H9 (cell line): ENCODE data around the gene WASF3. TPM values are rescaled to one million over a fixed set of nuclear protein-coding genes. Genes with fewer than 3 reads are reported as not detected.
A peak's percentile ranks its signal among the peaks of the same experiment; 100 is the strongest.

Source experiments
- DNase-seq: peaks from one replicate; pipeline ENCODE4 v3.0.0-alpha.2; 2017
- H2AFZ ChIP-seq: one replicate; pipeline ENCODE4 v1.6.1; 2013; ENCODE audit warnings: mild to moderate bottlenecking, low read length, control low read depth, moderate library complexity
- H2AK5ac ChIP-seq: 2 replicates; pipeline ENCODE4 v1.6.1; 2013; ENCODE audit warnings: low read length, control low read depth, mixed read lengths; ENCODE audit not compliant: insufficient read length
- H2BK120ac ChIP-seq: one replicate; pipeline ENCODE4 v1.6.1; 2013; ENCODE audit warnings: low read depth, mild to moderate bottlenecking, low read length, control low read depth, inconsistent platforms; ENCODE audit not compliant: poor library complexity, severe bottlenecking
- H2BK12ac ChIP-seq: 2 replicates; pipeline ENCODE4 v1.6.1; 2013; ENCODE audit warnings: low read length, control low read depth, mixed read lengths, low read depth; ENCODE audit not compliant: insufficient read length
- H2BK15ac ChIP-seq: 2 replicates; pipeline ENCODE4 v1.6.1; 2013; ENCODE audit warnings: low read depth, low read length, control low read depth
- H2BK20ac ChIP-seq: one replicate; pipeline ENCODE4 v1.6.1; 2013; ENCODE audit warnings: low read depth, mild to moderate bottlenecking, low read length, control low read depth, inconsistent platforms; ENCODE audit not compliant: poor library complexity, severe bottlenecking
- H2BK5ac ChIP-seq: 2 replicates; pipeline ENCODE4 v1.6.1; 2013; ENCODE audit warnings: low read length, control low read depth, mixed read lengths; ENCODE audit not compliant: insufficient read length
- H3K14ac ChIP-seq: 2 replicates; pipeline ENCODE4 v1.6.1; 2013; ENCODE audit warnings: low read length, control low read depth; ENCODE audit not compliant: insufficient read depth
- H3K18ac ChIP-seq: 2 replicates; pipeline ENCODE4 v1.6.1; 2013; ENCODE audit warnings: low read depth, mild to moderate bottlenecking, mixed read lengths, low read length, control low read depth; ENCODE audit not compliant: insufficient read length
- H3K23ac ChIP-seq: 2 replicates; pipeline ENCODE4 v1.6.1; 2013; ENCODE audit warnings: low read length, control low read depth, mixed read lengths, low read depth; ENCODE audit not compliant: insufficient read length
- H3K23me2 ChIP-seq: 2 replicates; pipeline ENCODE4 v1.6.1; 2013; ENCODE audit warnings: low read depth, mild to moderate bottlenecking, mixed read lengths, low read length, control low read depth; ENCODE audit not compliant: insufficient read length, poor library complexity, severe bottlenecking
- H3K27ac ChIP-seq: 2 replicates; pipeline ENCODE4 v1.5.1; 2013; ENCODE audit warnings: low read length, control low read depth, mixed read lengths, low read depth; ENCODE audit not compliant: insufficient read length
- H3K27me3 ChIP-seq: 2 replicates; pipeline ENCODE4 v1.6.1; 2013; ENCODE audit warnings: low read length, control low read depth, inconsistent platforms; ENCODE audit not compliant: insufficient read depth
- H3K4ac ChIP-seq: 2 replicates; pipeline ENCODE4 v1.6.1; 2013; ENCODE audit warnings: low read depth, mild to moderate bottlenecking, control low read depth, inconsistent platforms, low read length, moderate library complexity
- H3K4me1 ChIP-seq: 2 replicates; pipeline ENCODE4 v1.6.1; 2013; ENCODE audit warnings: low read length, control low read depth, inconsistent platforms; ENCODE audit not compliant: insufficient read depth
- H3K4me2 ChIP-seq: 2 replicates; pipeline ENCODE4 v1.6.1; 2013; ENCODE audit warnings: low read length, control low read depth, mixed read lengths; ENCODE audit not compliant: insufficient read length, insufficient read depth
- H3K56ac ChIP-seq: 2 replicates; pipeline ENCODE4 v1.6.1; 2013; ENCODE audit warnings: low read depth, mild to moderate bottlenecking, mixed read lengths, low read length, control low read depth; ENCODE audit not compliant: insufficient read length
- H3K79me1 ChIP-seq: 2 replicates; pipeline ENCODE4 v1.6.1; 2013; ENCODE audit warnings: low read depth, mild to moderate bottlenecking, moderate library complexity, low read length, control low read depth, inconsistent platforms; ENCODE audit not compliant: insufficient read depth, poor library complexity, severe bottlenecking
- H3K79me2 ChIP-seq: 2 replicates; pipeline ENCODE4 v1.6.1; 2013; ENCODE audit warnings: low read length, control low read depth, inconsistent platforms; ENCODE audit not compliant: insufficient read depth
- H3K9ac ChIP-seq: 2 replicates; pipeline ENCODE4 v1.6.1; 2013; ENCODE audit warnings: low read length, control low read depth, mixed read lengths; ENCODE audit not compliant: insufficient read length; ENCODE audit errors: extremely low read depth
- H3K9me3 ChIP-seq: one replicate; pipeline ENCODE4 v1.6.1; 2013; ENCODE audit warnings: low read depth, low read length, inconsistent platforms; ENCODE audit not compliant: control insufficient read depth
- H3T11ph ChIP-seq: one replicate; pipeline ENCODE4 v1.6.1; 2013; ENCODE audit warnings: mild to moderate bottlenecking, low read length, control low read depth, inconsistent platforms
- H4K20me1 ChIP-seq: one replicate; pipeline ENCODE4 v1.6.1; 2013; ENCODE audit not compliant: control insufficient read depth, insufficient read length, insufficient read depth
- H4K5ac ChIP-seq: 2 replicates; pipeline ENCODE4 v1.6.1; 2013; ENCODE audit warnings: low read depth, mild to moderate bottlenecking, mixed read lengths, low read length, control low read depth; ENCODE audit not compliant: insufficient read length
- H4K8ac ChIP-seq: replicated peaks from 2 replicates; pipeline ENCODE4 v1.6.1; 2013; ENCODE audit warnings: low read length, control low read depth, mixed read lengths, low read depth; ENCODE audit not compliant: insufficient read length
- H4K91ac ChIP-seq: 2 replicates; pipeline ENCODE4 v1.6.1; 2013; ENCODE audit warnings: low read depth, mild to moderate bottlenecking, moderate library complexity, mixed read lengths, low read length, control low read depth; ENCODE audit not compliant: insufficient read length
- H3K27ac Mint-ChIP-seq, 3 experiments: 2 replicates in 2 of 3; 3 replicates in 1 of 3; pipeline ENCODE4 v1.8.0; 2020 to 2021; ENCODE audit warnings: mixed read lengths in 3 of 3, mild to moderate bottlenecking in 1 of 3, moderate library complexity in 1 of 3
- H3K27me3 Mint-ChIP-seq: 2 replicates; pipeline ENCODE4 v1.8.0; 2021; ENCODE audit warnings: low read depth, mild to moderate bottlenecking, moderate library complexity, mixed read lengths
- H3K36me3 Mint-ChIP-seq, 3 experiments: 2 replicates in 2 of 3; 3 replicates in 1 of 3; pipeline ENCODE4 v1.8.0; 2020 to 2021; ENCODE audit warnings: low read depth in 3 of 3, mixed read lengths in 3 of 3; ENCODE audit not compliant: insufficient read depth in 1 of 3
- H3K4me1 Mint-ChIP-seq, 2 experiments: 2 replicates each; pipeline ENCODE4 v1.8.0; 2020; ENCODE audit warnings: mixed read lengths in 2 of 2
- H3K4me3 Mint-ChIP-seq, 2 experiments: 2 replicates in 1 of 2; 3 replicates in 1 of 2; pipeline ENCODE4 v1.8.0; 2020 to 2021; ENCODE audit warnings: mild to moderate bottlenecking in 2 of 2, mixed read lengths in 2 of 2, moderate library complexity in 1 of 2
- H3K9me3 Mint-ChIP-seq, 2 experiments: 2 replicates in 1 of 2; 3 replicates in 1 of 2; pipeline ENCODE4 v1.8.0; 2020; ENCODE audit warnings: mild to moderate bottlenecking in 2 of 2, mixed read lengths in 2 of 2, moderate library complexity in 1 of 2
- WGBS: extraction: QIAGEN DNeasy Blood & Tissue Kit; methylation state at CpG from one replicate; pipeline ENCODE4 v1.1.7; 2013; ENCODE audit warnings: missing lambda C conversion rate, low lambda C conversion rate, mixed read lengths; ENCODE audit not compliant: insufficient read length; ENCODE audit errors: extremely low coverage; 5-methylcytosine and 5-hydroxymethylcytosine counted together
- total RNA-seq: library from RNA; stranded (reverse); gene quantifications from 2 replicates; pipeline ENCODE4 v1.2.1, GENCODE V29; 2021
- TF ChIP-seq, protein P1 (sequence below): fragments of 200-600 bp; sonication (generic); conservative IDR thresholded peaks from 3 replicates; pipeline ENCODE4 v1.8.0; 2021; ENCODE audit warnings: antibody characterized with exemption, mild to moderate bottlenecking

Gene WASF3
- total RNA-seq, 1 experiment from 2014 or later, result 22.2 TPM

DNA sequence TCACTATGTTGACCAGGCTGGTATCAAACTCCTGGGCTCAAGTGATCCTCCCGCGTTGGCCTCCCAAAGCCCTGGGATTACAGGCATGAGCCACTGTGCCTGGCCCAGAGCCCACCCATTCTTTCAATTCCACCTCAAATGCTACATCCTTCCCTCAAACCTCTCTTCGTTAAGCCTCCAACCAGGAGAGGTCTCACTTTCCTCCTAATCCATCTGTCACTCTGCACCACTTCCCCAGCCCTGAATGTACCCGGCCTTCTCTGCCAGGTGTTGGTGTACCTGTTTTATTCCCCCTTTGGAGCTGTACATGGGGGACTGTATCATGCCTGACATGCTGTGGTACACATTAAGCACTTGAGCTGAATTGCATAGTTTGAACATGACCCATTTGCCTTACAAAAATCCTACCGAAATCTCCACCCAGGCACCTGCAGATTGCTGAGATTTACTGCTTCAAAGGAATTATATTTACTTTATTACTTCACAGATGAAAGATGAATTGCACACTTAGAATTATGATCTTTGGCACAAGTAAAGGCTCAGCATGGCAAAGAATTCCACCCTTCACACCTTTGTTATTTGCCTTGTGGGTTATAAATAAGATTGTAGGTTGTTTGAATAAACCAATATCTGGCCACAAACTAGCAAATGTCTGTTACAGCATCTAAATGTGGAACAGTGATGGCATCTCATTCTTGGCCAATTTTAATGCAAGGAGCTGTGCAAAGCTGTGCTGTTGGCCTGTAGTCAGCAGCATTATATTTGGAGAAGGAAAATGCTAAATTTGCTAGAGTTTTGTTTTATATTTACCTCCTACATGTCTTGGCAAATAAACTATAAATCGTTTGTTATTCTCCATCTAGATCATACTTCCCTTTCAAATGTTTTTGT, 15.6 kb upstream of the WASF3 start:
- peak overlapping the region in 1 of 2 experiments; percentile 13; a peak in 2 of 5 replicates for H3K4me3 Mint-ChIP-seq

More for the DNA sequence above, 15.6 kb upstream of the WASF3 start:
- Histone ChIP-seq H2BK12ac (no peak overlapping the region), H3K27ac (no peak overlapping the region), H3K23ac (no peak overlapping the region), H2BK120ac (no peak overlapping the region), H3K56ac (no peak overlapping the region), H3K79me1 (no peaks in the 10 kb centered on the region), H2BK20ac (no peak overlapping the region), H3T11ph (no peak overlapping the region), H4K5ac (no peak overlapping the region), H2BK5ac (no peak overlapping the region), H3K23me2 (no peaks in the 10 kb centered on the region), H2AFZ (no peak overlapping the region), H2BK15ac (no peak overlapping the region), H3K4me1 (no peaks in the 10 kb centered on the region), H3K14ac (no peak overlapping the region), H3K79me2 (no peaks in the 10 kb centered on the region), H3K4ac (no peak overlapping the region), H3K4me2 (no peak overlapping the region), H4K20me1 (no peaks in the 10 kb centered on the region), H3K18ac (no peak overlapping the region), H4K8ac (no peak overlapping the region), H3K9ac (no peak overlapping the region), H2AK5ac (no peak overlapping the region), H3K9me3 (no peaks in the 10 kb centered on the region), H4K91ac (no peak overlapping the region), H3K27me3 (no peaks in the 10 kb centered on the region)
- no peak for DNase-seq
- Mint-ChIP-seq H3K9me3 (no peaks in the 10 kb centered on the region), H3K4me1 (no peaks in the 10 kb centered on the region), H3K36me3 (no peaks in the 10 kb centered on the region), H3K27me3 (peaks cover 3% of the 10 kb centered on the region), H3K27ac (no peak overlapping the region)
- WGBS, result no CpG with 5 or more reads among the region's 6 CpGs
- TF ChIP-seq, protein P1, sequence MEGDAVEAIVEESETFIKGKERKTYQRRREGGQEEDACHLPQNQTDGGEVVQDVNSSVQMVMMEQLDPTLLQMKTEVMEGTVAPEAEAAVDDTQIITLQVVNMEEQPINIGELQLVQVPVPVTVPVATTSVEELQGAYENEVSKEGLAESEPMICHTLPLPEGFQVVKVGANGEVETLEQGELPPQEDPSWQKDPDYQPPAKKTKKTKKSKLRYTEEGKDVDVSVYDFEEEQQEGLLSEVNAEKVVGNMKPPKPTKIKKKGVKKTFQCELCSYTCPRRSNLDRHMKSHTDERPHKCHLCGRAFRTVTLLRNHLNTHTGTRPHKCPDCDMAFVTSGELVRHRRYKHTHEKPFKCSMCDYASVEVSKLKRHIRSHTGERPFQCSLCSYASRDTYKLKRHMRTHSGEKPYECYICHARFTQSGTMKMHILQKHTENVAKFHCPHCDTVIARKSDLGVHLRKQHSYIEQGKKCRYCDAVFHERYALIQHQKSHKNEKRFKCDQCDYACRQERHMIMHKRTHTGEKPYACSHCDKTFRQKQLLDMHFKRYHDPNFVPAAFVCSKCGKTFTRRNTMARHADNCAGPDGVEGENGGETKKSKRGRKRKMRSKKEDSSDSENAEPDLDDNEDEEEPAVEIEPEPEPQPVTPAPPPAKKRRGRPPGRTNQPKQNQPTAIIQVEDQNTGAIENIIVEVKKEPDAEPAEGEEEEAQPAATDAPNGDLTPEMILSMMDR, result 0 out of 3 replicates have a peak, but pooled peaks have one; percentile 12
